Measurements from ENCODE around the gene DNAJA1. TPM values are rescaled to one million over a fixed set of nuclear protein-coding genes. Genes with fewer than 3 reads are reported as not detected.

The DNAJA1 gene
- total RNA-seq, result 40.7 and 71.8 TPM in 2 replicates

GRCh38 chr9:33024966-33025571 is at the start of gene DNAJA1:
Gene DNAJA1, plus strand, starts transcription at chr9:33025273. Its CDS starts 1,212 bp downstream, at chr9:33026485.

DNA sequence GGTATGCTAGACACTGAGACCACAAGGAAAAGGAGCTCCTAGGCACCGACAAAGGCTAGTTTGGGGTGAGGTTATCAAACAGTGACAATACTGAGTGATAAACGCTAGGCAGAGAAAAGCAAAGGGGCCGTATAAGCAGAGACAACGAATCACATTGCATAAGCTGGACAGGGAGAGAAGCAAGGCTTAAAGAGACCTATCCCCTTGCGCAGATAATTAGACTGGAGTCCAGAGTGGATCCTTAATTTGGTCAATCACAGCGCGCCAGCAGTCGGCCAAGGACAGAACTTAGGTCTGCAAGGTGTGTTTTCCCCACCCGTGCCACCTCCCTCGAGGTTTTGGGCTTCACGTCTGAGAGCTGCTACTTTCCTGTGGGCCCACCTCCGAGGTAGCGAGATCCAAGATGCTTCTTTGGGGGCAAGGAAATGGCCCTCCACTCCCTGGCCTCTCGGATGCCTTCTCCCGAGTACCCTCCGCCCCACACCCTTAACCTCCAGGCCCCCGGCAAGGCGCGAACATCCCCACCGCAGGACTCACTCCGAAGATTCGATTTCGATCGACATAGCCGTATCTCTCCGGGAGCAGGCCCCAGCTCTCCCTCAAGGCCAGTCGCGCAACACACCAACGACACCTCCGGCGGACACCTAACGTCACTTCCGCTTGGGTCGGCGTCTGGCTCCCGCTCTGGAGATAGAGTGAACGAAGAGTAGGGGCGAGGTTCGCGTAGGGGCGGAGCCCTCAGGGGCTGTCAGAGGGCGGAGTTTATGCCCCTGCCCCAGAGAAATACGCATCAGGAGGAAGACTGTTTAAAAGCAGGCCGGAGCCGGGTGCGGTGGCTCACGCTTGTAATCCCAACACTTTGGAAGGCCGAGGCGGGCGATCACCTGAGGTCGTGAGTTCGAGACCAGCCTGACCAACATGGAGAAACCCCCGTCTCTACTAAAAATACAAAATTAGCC is 51.3 kb downstream of the DNAJA1 start, which contains the start of gene SMU1:
Gene SMU1 (minus strand): TSS at position 629 of the 959 bp plus-strand sequence. CDS start 66 bp downstream, at position 563.

Other genes starting within 250 kb of the DNAJA1 start
- under 0.01 TPM in 1 of 2 replicates, not detected in the other for gene TMEM215, start 241.7 kb upstream of the DNAJA1 start, total RNA-seq
- gene APTX, start 23.6 kb upstream of the DNAJA1 start, total RNA-seq, result 45.3 and 49.2 TPM in 2 replicates
- 34.2 and 39.0 TPM in 2 replicates for gene SMU1, start 51.4 kb downstream of the DNAJA1 start, total RNA-seq
- 35.9 and 46.7 TPM in 2 replicates for gene B4GALT1, start 142.1 kb downstream of the DNAJA1 start, total RNA-seq
- gene SPINK4, start 214.9 kb downstream of the DNAJA1 start, total RNA-seq, result not detected in 2 replicates
- 26.0 and 62.0 TPM in 2 replicates for gene BAG1, start 239.4 kb downstream of the DNAJA1 start, total RNA-seq
- 143 and 191 TPM in 2 replicates for gene CHMP5, start 239.8 kb downstream of the DNAJA1 start, total RNA-seq